HEK293T (cell line): Measurements from ENCODE around the gene ASCC1.

Source experiments
- CTCF ChIA-PET: fragments of 350-600 bp; formaldehyde crosslinking; extraction: SDS; loops from one replicate; lab custom pipeline; 2021; ENCODE audit warnings: antibody characterized with exemption, inconsistent platforms; lab: Yijun Ruan, JAX
- POLR2A ChIA-PET: fragments of 350-600 bp; formaldehyde crosslinking; extraction: SDS; loops from one replicate; lab custom pipeline; 2020; ENCODE audit warnings: antibody characterized with exemption, inconsistent platforms; lab: Yijun Ruan, JAX
- DNase-seq: peaks from one replicate; pipeline ENCODE4 v3.0.0; 2012; ENCODE audit warnings: mixed read lengths; ENCODE audit errors: extremely low spot score
- ARNT ChIP-seq: fragments of 450-650 bp; IDR thresholded peaks from 2 replicates; pipeline ENCODE4 v1.6.1; 2017; ENCODE audit warnings: mild to moderate bottlenecking
- BHLHE40 ChIP-seq: fragments of 450-650 bp; IDR thresholded peaks from 2 replicates; pipeline ENCODE4 v1.6.1; 2016; ENCODE audit warnings: mild to moderate bottlenecking, moderate library complexity, borderline replicate concordance
- CTBP1 ChIP-seq: fragments of 450-650 bp; IDR thresholded peaks from 2 replicates; pipeline ENCODE4 v1.6.1; 2016; ENCODE audit warnings: borderline replicate concordance
- ELF4 ChIP-seq: fragments of 450-650 bp; IDR thresholded peaks from 2 replicates; pipeline ENCODE4 v1.6.1; 2017; ENCODE audit warnings: antibody characterized with exemption
- FOXA1 ChIP-seq: fragments of 450-650 bp; IDR thresholded peaks from 2 replicates; pipeline ENCODE4 v1.6.1; 2016; ENCODE audit warnings: mild to moderate bottlenecking
- FOXK2 ChIP-seq: fragments of 450-650 bp; IDR thresholded peaks from 2 replicates; pipeline ENCODE4 v1.6.1; 2016; ENCODE audit warnings: mild to moderate bottlenecking
- FOXM1 ChIP-seq: fragments of 450-650 bp; IDR thresholded peaks from 2 replicates; pipeline ENCODE4 v1.6.1; 2017; ENCODE audit warnings: mild to moderate bottlenecking, borderline replicate concordance
- HDGF ChIP-seq: fragments of 450-650 bp; IDR thresholded peaks from 2 replicates; pipeline ENCODE4 v1.6.1; 2017; ENCODE audit warnings: antibody characterized with exemption, borderline replicate concordance
- L3MBTL2 ChIP-seq: fragments of 450-650 bp; conservative IDR thresholded peaks from 2 replicates; pipeline ENCODE4 v1.6.1; 2016; ENCODE audit warnings: mild to moderate bottlenecking
- LEF1 ChIP-seq: fragments of 450-650 bp; IDR thresholded peaks from 2 replicates; pipeline ENCODE4 v1.6.1; 2017; ENCODE audit warnings: mild to moderate bottlenecking, borderline replicate concordance
- NFRKB ChIP-seq: fragments of 450-650 bp; IDR thresholded peaks from 2 replicates; pipeline ENCODE4 v1.6.1; 2016; ENCODE audit warnings: mild to moderate bottlenecking, moderate library complexity
- SP1 ChIP-seq: fragments of 450-650 bp; IDR thresholded peaks from 2 replicates; pipeline ENCODE4 v1.6.1; 2017
- SUZ12 ChIP-seq: fragments of 450-650 bp; IDR thresholded peaks from 2 replicates; pipeline ENCODE4 v1.6.1; 2016; ENCODE audit warnings: mild to moderate bottlenecking
- TARDBP ChIP-seq: fragments of 450-650 bp; IDR thresholded peaks from 2 replicates; pipeline ENCODE4 v1.6.1; 2016
- ZNF384 ChIP-seq: fragments of 450-650 bp; IDR thresholded peaks from 2 replicates; pipeline ENCODE4 v1.6.1; 2016
- TF ChIP-seq, protein P1 (sequence below): fragments of 450-650 bp; IDR thresholded peaks from 2 replicates; pipeline ENCODE4 v1.6.1; 2016

Gene ASCC1

DNA sequence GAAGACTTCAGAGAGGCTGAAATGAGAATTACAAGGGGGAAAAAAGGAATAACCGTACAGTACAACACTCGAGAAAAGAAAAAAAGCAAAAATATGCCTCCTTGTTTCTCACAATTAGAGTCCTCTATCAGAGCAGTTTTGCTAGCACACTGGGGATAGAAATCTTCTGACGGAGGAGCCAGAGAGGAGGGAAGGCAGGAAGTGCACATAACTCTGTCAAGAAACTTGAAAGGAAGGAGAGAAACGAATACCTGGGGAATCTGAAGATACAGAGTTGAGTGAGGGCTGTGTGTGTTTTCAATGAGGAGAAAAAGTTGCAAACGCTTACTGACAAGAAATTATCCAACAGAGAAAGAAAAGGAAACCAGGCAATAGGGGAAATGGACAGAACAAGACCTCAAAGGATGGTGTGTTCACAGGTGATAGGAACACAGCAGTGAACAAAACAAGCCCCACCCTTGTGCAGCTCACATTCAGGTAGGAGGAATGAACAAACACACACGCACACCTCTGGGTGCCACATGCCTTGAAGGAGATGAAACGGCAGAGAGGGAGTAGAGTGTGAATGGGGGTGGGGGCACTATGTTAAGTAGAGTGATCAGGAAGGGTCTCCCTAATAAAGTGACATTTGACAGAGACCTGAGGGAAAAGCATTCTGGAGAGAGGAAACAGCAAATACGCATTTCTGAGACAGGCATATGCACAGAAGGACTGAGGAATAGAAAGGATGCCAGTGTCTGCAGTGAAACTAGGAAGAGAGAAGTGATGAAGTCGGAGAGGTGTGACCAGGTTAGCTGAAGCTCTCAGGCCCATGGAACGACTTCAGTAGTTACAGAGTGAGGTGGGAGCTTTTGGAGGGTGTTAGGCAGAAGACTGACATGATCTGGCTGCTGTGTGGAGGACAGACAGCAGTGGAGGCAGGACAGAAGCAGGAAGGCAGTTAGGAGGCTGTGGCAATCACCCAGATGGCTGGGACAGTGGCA is 81.0 kb downstream of the ASCC1 start:
- no peak for DNase-seq
- POLR2A ChIA-PET = no interaction called here
- no peak for TF ChIP-seq FOXA1
- TF ChIP-seq SP1 = no peak
- no peak for TF ChIP-seq L3MBTL2
- no peak for TF ChIP-seq LEF1
- no peak for TF ChIP-seq ARNT
- TF ChIP-seq, protein P1, sequence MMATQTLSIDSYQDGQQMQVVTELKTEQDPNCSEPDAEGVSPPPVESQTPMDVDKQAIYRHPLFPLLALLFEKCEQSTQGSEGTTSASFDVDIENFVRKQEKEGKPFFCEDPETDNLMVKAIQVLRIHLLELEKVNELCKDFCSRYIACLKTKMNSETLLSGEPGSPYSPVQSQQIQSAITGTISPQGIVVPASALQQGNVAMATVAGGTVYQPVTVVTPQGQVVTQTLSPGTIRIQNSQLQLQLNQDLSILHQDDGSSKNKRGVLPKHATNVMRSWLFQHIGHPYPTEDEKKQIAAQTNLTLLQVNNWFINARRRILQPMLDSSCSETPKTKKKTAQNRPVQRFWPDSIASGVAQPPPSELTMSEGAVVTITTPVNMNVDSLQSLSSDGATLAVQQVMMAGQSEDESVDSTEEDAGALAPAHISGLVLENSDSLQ = no peak
- TF ChIP-seq SUZ12 = no peak
- no peak for TF ChIP-seq NFRKB
- TF ChIP-seq CTBP1 = no peak
- no peak for TF ChIP-seq FOXM1
- TF ChIP-seq FOXK2 = no peak
- TF ChIP-seq ELF4 = no peak
- no peak for TF ChIP-seq TARDBP
- no peak for TF ChIP-seq ZNF384
- no peak for TF ChIP-seq HDGF
- no peak for TF ChIP-seq BHLHE40
- CTCF ChIA-PET = no interaction called here

DNA sequence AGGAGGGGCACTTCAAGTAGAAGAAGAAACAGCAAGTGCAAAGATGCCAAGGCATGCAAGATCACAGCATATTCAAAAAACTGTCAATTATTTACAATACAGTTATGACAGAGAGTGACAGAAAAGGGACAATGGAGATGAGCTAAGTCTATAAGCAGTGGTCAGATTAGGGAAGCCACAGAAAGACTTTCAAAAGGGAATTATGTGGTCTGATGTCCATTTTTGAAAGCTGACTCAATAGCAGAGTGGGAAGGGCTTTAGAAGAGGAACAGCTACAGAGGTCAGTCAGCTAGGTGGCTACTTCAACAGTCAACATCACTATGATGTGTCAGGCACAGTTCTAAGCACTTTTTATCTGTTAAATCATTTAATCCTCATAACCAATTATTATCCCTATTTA is 82.6 kb downstream of the ASCC1 start:
- ChIA-PET POLR2A (no interaction called here), CTCF (interaction anchor here (1.1 kb wide), 1 partner anchor 18 kb away, joined by 3 read pairs; no protein-coding TSS in a partner anchor)
- TF ChIP-seq L3MBTL2 (no peak), NFRKB (no peak), SP1 (no peak), LEF1 (no peak), HDGF (no peak), SUZ12 (no peak), ARNT (no peak), TARDBP (no peak), FOXK2 (no peak), FOXA1 (no peak), FOXM1 (no peak), ZNF384 (no peak), CTBP1 (no peak), ELF4 (no peak), BHLHE40 (no peak)
- TF ChIP-seq, protein P1 = no peak
- no peak for DNase-seq

DNA sequence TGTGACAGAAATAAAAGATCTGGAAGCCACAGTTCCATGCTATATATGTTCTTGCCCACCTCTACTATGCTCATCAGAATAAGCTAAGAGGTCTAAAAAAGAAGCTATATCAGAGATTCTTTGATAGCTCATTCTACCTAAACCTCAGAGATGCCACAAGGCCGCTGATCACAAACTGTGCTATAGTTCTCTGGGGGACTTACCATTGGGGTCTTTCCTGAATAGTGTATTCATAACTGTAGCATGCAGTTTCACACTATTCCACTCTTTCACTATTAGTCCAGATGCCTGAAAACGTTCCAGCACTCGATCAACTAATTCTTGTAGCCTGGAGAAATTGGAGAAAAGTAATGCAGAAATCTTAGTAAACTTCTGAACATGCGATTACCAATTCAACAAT is 83.2 kb downstream of the ASCC1 start:
- TF ChIP-seq LEF1 = no peak
- no peak for TF ChIP-seq FOXA1
- no peak for TF ChIP-seq ZNF384
- no peak for TF ChIP-seq HDGF
- TF ChIP-seq ELF4 = no peak
- TF ChIP-seq SUZ12 = no peak
- TF ChIP-seq, protein P1 = no peak
- TF ChIP-seq FOXM1 = no peak
- TF ChIP-seq SP1 = no peak
- no peak for TF ChIP-seq CTBP1
- TF ChIP-seq L3MBTL2 = no peak
- TF ChIP-seq TARDBP = no peak
- TF ChIP-seq FOXK2 = no peak
- TF ChIP-seq ARNT = no peak
- TF ChIP-seq NFRKB = no peak
- TF ChIP-seq BHLHE40 = no peak
- POLR2A ChIA-PET = no interaction called here
- CTCF ChIA-PET = interaction anchor here (1.1 kb wide), 1 partner anchor 18 kb away, joined by 3 read pairs; no protein-coding TSS in a partner anchor
- DNase-seq = no peak

DNA sequence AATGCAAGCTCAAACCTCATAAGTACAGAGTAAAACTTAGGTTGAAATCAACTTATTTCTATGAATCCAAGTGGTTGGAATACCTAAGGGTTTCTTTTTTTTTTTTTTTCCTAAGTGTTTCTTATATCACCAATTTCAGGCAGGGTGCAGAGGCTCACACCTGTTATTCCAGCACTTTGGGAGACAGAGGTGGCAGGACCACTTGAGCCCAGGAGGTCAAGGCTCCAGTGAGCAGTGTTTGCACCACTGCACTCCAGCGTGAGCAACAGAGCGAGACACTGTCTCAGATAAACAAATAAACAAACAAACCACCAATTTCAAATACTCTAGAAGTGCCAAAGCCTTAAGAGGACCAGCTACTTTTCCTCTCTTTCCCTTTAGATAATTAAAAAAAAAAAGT is 88.5 kb downstream of the ASCC1 start:
- ChIA-PET CTCF (interaction anchor here (0.6 to 1.0 kb wide), 4 partner anchors 11 to 328 kb away, joined by 3 to 9 read pairs (median 4); no protein-coding TSS in a partner anchor), POLR2A (interaction anchor here (2.1 kb wide), 2 partner anchors 88 to 146 kb away, joined by 4 to 5 read pairs; partner anchors contain the start of gene DDIT4)
- DNase-seq = no peak
- TF ChIP-seq HDGF (no peak), CTBP1 (no peak), FOXM1 (no peak), LEF1 (no peak), BHLHE40 (no peak), L3MBTL2 (no peak), NFRKB (no peak), FOXA1 (no peak), ELF4 (no peak), FOXK2 (no peak), ZNF384 (no peak), TARDBP (no peak), SUZ12 (no peak), ARNT (no peak), SP1 (no peak)
- TF ChIP-seq, protein P1 = no peak
